CMK (cell line): Measurements from ENCODE around the gene FSTL4.
"Not testable (repeated sequence)": the region's sequence is repeated elsewhere in the genome, so short reads cannot be mapped to it uniquely, and the experiment has no call there.

Source experiments
- DNase-seq: peaks from one replicate; pipeline ENCODE4 v3.0.0-alpha.2; 2010; ENCODE audit warnings: low read depth

The FSTL4 gene

GRCh38 chr5:133552925-133553525 is 59.3 kb downstream of the FSTL4 start:
- peak; percentile 14 for DNase-seq

GRCh38 chr5:133546500-133546899 is 65.8 kb downstream of the FSTL4 start:
- DNase-seq, result no peak

- DNase-seq, result no peak
Observed at GRCh38 chr5:133544346-133544745, 68.0 kb downstream of the FSTL4 start.

- no peak for DNase-seq
Observed at GRCh38 chr5:133539818-133540217, 72.5 kb downstream of the FSTL4 start.

GRCh38 chr5:133538718-133539117 is 73.6 kb downstream of the FSTL4 start:
- no peak for DNase-seq

GRCh38 chr5:133535241-133535929 is 77.0 kb downstream of the FSTL4 start:
- not testable (repeated sequence) for DNase-seq

GRCh38 chr5:133534566-133534965 is 77.8 kb downstream of the FSTL4 start:
- DNase-seq, result no peak

GRCh38 chr5:133533541-133533940 is 78.8 kb downstream of the FSTL4 start:
- no peak for DNase-seq

- DNase-seq, result no peak
Observed at GRCh38 chr5:133531594-133531993, 80.7 kb downstream of the FSTL4 start.

- no peak for DNase-seq
Observed at GRCh38 chr5:133531178-133531577, 81.2 kb downstream of the FSTL4 start.

GRCh38 chr5:133530270-133530669 is 82.1 kb downstream of the FSTL4 start:
- no peak for DNase-seq

- no peak for DNase-seq
Observed at GRCh38 chr5:133528841-133529240, 83.5 kb downstream of the FSTL4 start.

GRCh38 chr5:133527311-133527710 is 85.0 kb downstream of the FSTL4 start:
- DNase-seq, result no peak

GRCh38 chr5:133526368-133526767 is 86.0 kb downstream of the FSTL4 start:
- no peak for DNase-seq

GRCh38 chr5:133525126-133525525 is 87.2 kb downstream of the FSTL4 start:
- no peak for DNase-seq

- no peak for DNase-seq
Observed at GRCh38 chr5:133524666-133525065, 87.7 kb downstream of the FSTL4 start.

- no peak for DNase-seq
Observed at GRCh38 chr5:133523961-133524586, 88.3 kb downstream of the FSTL4 start.

- DNase-seq, result no peak
Observed at GRCh38 chr5:133523013-133523658, 89.2 kb downstream of the FSTL4 start.

GRCh38 chr5:133521801-133522200 is 90.5 kb downstream of the FSTL4 start:
- no peak for DNase-seq

GRCh38 chr5:133520991-133521706 is 91.2 kb downstream of the FSTL4 start:
- DNase-seq, result no peak

- no peak for DNase-seq
Observed at GRCh38 chr5:133520062-133520461, 92.3 kb downstream of the FSTL4 start.

GRCh38 chr5:133519191-133519590 is 93.2 kb downstream of the FSTL4 start:
- DNase-seq, result no peak
